ENCODE results near the gene FRRS1L. TPM values are rescaled to one million over a fixed set of nuclear protein-coding genes. Genes with fewer than 3 reads are reported as not detected.

FRRS1L gene
- total and polyA plus RNA-seq, 8 donors = 0.12 to 4.6 (median 0.55) TPM; not detected in 1

- WGBS, 5 donors = 85 to 96% (median 95%) methylated on average over 3 of the region's 3 CpGs
- Histone ChIP-seq H3K27me3 (peaks cover 0 to 6% (median 4%) of the 10 kb centered on the region in 3 donors), H3K36me3 (no peaks in the 10 kb centered on the region), H3K4me1 (peaks cover 0 to 4% (median 0%) of the 10 kb centered on the region in 4 donors), H3K9me3 (peaks cover 0 to 5% (median 0%) of the 10 kb centered on the region in 4 donors), H3K4me3 (no peak overlapping the region), H3K27ac (no peak overlapping the region)
- no peak for DNase-seq
- no peak for TF ChIP-seq POLR2A (IDR thresholded peaks at IDR 0.05)
- TF ChIP-seq EP300 (IDR thresholded peaks at IDR 0.05) = no peak
- no peak for TF ChIP-seq CTCF (IDR thresholded peaks at IDR 0.05)
- no peak for TF ChIP-seq POLR2AphosphoS5 (IDR thresholded peaks at IDR 0.05)
- intact Hi-C loops (cut with DNase I; ENCODE audit: low total_unique reads) = no loop called here
Measured at GRCh38 chr9:109161471-109161870, 5.6 kb downstream of the FRRS1L start.

GRCh38 chr9:109159583-109159982, 7.5 kb downstream of the FRRS1L start:
- H3K36me3 ChIP-seq = no peaks in the 10 kb centered on the region
- H3K27ac ChIP-seq = no peak overlapping the region
- 80 to 88% (median 86%) methylated on average over 4 of the region's 4 CpGs for WGBS, 5 donors
- H3K4me1 ChIP-seq = no peaks in the 10 kb centered on the region
- intact Hi-C loops (cut with DNase I; ENCODE audit: low total_unique reads) = no loop called here
- H3K9me3 ChIP-seq = no peaks in the 10 kb centered on the region
- no peaks in the 10 kb centered on the region for H3K27me3 ChIP-seq
- no peak overlapping the region for H3K4me3 ChIP-seq
- TF ChIP-seq CTCF (IDR thresholded peaks at IDR 0.05) (no peak), POLR2AphosphoS5 (IDR thresholded peaks at IDR 0.05) (no peak), EP300 (IDR thresholded peaks at IDR 0.05) (no peak), POLR2A (IDR thresholded peaks at IDR 0.05) (no peak)
- no peak for DNase-seq

- intact Hi-C loops (cut with DNase I; ENCODE audit: low total_unique reads) = no loop called here
- no peaks in the 10 kb centered on the region for H3K27me3 ChIP-seq
- no peak for TF ChIP-seq CTCF (IDR thresholded peaks at IDR 0.05)
- no peak for TF ChIP-seq EP300 (IDR thresholded peaks at IDR 0.05)
- TF ChIP-seq POLR2AphosphoS5 (IDR thresholded peaks at IDR 0.05) = no peak
- TF ChIP-seq POLR2A (IDR thresholded peaks at IDR 0.05) = no peak
Measured at GRCh38 chr9:109158651-109159050, 8.4 kb downstream of the FRRS1L start.

GRCh38 chr9:109156708-109157107, 10.3 kb downstream of the FRRS1L start:
- H3K27me3 ChIP-seq = no peaks in the 10 kb centered on the region
- no peak overlapping the region for H3K4me3 ChIP-seq
- TF ChIP-seq POLR2A (IDR thresholded peaks at IDR 0.05) (no peak), POLR2AphosphoS5 (IDR thresholded peaks at IDR 0.05) (no peak), EP300 (IDR thresholded peaks at IDR 0.05) (no peak), CTCF (IDR thresholded peaks at IDR 0.05) (no peak)
- intact Hi-C loops (cut with DNase I; ENCODE audit: low total_unique reads) = no loop called here
- peaks cover 0 to 13% (median 8%) of the 10 kb centered on the region in 4 donors for H3K9me3 ChIP-seq
- DNase-seq = no peak
- no peaks in the 10 kb centered on the region for H3K36me3 ChIP-seq
- no peak overlapping the region for H3K27ac ChIP-seq
- 39 to 58% (median 41%) methylated on average over 8 of the region's 8 CpGs for WGBS, 5 donors
- no peaks in the 10 kb centered on the region for H3K4me1 ChIP-seq

More at GRCh38 chr9:109158651-109159050, 8.4 kb downstream of the FRRS1L start:
- H3K27ac ChIP-seq = no peak overlapping the region
- no peaks in the 10 kb centered on the region for H3K4me1 ChIP-seq
- no peaks in the 10 kb centered on the region for H3K36me3 ChIP-seq
- no peak overlapping the region for H3K4me3 ChIP-seq
- no peak for DNase-seq
- H3K9me3 ChIP-seq = peaks cover 0 to 3% (median 1%) of the 10 kb centered on the region in 4 donors

All from stomach (tissue), 9 donors.